DMS 273 treated with DMSO at 0.1 percent for 48 hours (cell line): ENCODE data around the gene RHOH.

ENCODE experiments used
- DNase-seq: peaks from one replicate; lab custom pipeline; 2025; lab: John Stamatoyannopoulos, UW

Gene RHOH

GRCh38 chr4:40238008-40238699 lies 41.3 kb downstream of the RHOH start:
- DNase-seq: no peak

- no peak for DNase-seq
These were observed 42.1 kb downstream of the RHOH start for GRCh38 chr4:40238700-40239548.

- no peak for DNase-seq
These were observed 43.3 kb downstream of the RHOH start for GRCh38 chr4:40240040-40240653.

DNA sequence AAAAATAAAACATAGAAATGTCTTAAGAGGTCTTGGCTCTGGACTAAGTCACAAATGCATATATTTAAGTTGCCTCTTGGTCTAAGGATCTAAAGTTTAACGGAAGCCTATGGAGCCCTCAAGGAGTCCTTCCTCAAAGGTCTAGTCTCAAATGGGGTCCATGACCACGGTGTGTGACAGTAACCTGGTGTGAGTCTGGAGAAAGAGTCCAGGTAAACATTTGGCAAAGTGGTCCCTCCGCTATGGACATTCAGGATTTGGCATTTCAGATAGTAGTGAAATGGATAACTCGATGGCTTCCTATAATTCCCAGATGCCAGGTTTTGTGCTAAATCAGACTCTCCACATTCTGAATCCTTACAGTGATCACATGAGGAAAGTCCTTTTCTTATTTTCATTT lies 44.2 kb downstream of the RHOH start:
- no peak for DNase-seq

GRCh38 chr4:40241941-40242340 lies 45.1 kb downstream of the RHOH start:
- DNase-seq: no peak

- no peak for DNase-seq
These were observed 46.6 kb downstream of the RHOH start for GRCh38 chr4:40243386-40243948.

DNA sequence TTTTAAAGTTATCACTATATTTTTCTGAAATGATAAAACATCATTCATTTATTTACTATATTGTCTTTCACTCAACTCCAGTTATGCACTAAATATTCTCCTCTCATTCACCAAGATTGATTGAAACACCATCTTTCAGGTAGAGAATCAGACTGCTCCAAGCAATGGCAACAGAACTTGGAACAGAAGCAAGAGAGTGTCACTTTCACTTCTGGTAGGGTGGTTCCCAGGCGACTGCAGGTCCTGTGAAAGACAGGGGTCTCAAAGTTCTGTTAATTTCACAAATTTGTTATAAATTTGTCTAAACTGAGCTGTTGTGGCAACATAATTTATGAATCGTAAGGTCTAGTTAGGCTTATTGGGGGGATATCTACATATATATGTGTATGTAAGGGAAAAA lies 47.8 kb downstream of the RHOH start:
- no peak for DNase-seq

- DNase-seq: no peak
These were observed 48.7 kb downstream of the RHOH start for GRCh38 chr4:40245550-40245949.

DNA sequence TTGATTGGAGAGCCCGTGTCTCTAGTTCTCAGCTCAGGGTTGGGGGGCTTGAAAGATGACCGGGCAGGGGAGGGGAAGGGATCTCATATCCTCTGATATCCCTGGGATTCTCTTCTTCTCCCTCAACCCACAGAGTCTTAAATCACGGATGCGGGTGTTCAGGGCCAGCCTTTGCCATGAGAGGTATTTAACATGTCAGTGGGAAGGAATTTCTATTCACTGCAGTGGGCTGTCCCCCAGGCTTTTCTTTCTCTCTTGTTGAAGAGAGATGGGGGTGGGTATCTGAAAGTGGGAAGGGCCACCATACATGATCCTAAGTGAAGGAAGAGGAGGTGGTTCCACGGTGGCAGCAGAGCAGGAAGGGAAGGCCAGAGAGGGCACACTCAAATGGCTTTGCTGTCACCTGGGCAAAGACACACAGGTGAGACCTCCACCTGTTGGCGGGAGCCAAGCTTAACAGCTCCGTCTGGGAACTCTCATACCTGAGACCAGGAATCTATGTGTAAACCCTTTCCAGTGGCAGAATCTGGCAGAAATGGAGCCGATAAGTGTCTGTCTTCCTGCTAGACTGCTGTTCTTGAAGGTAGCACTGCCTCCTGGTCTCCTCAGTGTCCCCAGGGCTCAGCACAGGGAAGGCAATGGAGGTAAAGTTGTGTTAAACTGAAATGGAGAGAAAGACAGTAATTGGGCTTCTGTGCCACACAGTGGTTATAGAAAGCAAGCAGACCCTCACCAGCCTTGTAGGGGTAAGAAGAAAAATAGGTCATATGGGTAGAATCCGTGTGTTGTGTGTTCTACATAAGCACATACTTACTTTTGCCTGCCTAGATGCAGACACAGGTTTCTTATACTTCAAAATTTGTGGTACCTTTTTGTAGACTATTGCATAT lies 49.4 kb downstream of the RHOH start:
- DNase-seq: no peak

GRCh38 chr4:40246938-40247337 lies 50.1 kb downstream of the RHOH start:
- DNase-seq: no peak

DNA sequence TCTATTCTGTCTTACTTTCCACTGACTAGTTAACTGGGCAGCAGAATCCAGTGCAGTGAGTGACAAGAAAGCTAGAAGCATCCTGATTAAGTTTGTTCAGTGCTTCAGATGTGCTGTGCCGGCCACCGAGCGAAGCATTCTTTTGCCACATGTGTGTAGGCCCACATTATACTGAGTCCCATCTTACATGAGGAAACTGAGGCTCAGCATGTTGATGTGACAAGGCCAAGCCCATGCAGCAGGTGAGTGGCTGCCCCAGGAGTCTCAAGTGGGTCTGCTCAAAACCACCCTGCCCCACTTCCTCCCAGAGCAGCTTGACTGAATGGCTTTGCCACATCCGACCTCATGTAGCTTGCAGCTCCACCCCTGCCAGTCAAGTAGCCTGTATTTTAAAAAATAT lies 50.5 kb downstream of the RHOH start:
- DNase-seq: no peak

DNA sequence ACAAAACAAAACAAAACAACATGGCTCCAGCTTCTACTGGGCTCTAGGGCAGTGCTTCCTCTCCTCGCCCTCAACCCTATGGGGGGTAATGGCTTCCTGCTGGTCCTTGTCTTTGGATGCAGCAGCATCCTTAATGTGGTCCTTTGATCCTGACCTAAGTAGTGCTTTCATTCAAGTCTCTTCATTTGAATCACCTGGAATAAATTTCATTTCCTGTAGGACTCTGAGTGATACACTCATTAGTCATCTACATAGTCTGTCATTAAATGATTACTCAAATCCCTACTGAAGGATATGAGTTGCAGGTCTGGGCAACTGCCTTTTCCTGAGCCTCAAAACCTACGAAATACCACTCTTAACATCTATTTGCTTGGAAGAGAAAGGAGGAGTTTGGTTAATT lies 54.5 kb downstream of the RHOH start:
- DNase-seq: no peak

- no peak for DNase-seq
These were observed 57.1 kb downstream of the RHOH start for GRCh38 chr4:40253906-40254305.

DNA sequence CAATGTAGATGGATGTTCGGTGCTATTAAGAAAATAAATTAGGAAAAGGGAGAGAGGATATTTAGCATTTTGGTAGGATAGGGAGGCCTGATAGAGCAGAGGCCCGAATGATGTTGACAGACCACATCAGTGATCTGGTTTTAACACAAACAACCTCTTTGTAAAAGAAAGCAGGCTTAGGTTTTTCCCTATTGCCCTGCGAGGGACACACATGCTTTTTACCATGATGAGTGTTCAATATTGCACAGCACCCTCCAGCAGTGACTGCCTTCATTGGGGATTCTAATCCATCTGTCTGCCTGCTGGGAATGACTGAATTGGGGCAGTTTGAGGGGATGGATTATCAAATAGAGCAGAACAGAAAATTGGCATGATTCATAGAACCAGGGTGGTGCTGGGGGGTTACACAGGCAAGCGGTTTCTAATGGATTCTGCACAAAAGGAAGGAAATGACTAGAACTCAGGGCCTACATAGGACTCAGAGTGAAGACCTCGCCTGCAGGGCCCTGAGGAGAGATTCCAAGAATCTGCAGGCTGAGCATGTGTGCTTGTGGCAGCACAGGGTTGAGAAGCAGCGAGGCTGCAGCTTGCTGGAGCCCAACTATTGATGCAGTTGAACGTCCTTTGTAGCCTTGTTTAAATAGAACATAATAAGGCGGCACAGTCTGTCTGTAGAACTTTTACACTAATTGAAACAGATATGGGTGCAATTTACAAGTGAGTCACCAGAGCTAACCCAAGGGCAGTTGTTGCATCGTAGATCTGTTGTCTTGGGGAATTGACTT lies 58.0 kb downstream of the RHOH start:
- DNase-seq: no peak

DNA sequence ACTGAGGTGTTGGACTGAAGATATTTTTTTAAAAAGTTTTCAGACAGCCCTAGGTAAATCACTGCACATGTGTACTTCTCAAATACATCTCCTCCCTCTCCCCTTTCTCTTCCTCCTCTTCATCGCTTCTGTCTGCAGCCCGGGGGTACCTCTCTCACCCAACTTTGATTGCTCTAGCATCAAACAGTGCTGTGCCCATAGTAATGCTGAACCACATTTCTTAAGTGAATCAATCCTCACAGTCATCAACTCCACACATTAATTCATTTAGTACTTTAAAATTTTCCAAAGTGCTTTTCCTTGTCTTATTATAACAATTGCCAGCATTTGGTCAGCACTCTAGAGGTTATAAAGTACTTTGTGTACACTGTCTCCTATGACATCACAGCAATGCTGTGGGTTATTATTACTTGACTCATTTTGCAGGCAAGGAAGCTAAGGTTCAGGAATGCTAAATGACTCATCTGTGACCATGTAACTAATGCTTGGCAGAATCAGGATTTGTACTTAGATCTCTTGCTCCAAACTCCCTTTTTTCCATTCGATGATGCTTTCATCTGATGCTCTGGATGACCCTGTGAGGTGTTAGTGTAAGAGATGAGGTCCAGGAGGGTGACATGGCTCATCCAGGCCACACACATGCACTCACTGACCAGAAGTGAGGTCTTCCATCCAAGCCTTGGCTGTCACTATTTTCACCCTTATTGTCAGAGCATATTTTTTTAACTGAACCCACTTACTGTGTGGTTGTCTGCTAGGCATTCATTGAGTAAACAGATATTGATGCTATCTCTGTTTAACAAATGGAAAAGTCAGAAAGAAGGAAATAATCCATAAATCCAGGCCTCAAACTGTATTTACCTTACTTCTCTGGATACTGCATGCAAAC lies 58.8 kb downstream of the RHOH start:
- DNase-seq: no peak

- DNase-seq: peak; percentile 22
These were observed 59.5 kb downstream of the RHOH start for GRCh38 chr4:40256329-40256728.

DNA sequence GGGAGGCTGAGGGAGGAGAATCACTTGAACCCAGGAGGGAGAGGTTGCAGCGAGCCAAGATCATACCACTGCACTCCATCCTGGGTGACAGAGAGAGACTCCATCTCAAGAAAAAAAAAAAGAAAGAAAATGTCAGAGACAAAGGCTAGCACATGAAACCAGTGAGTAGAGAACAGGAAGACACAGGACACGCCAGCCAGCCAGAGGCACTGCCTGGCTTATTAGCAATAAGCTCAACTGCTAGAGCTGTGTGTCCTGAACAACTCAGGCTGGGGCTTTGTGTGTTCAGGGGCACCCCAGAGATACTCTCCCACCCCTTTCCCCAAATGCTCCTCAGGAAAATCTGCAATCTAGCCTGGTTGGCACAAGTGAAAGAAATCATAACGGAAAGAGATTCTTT lies 60.0 kb downstream of the RHOH start:
- DNase-seq: no peak

DNA sequence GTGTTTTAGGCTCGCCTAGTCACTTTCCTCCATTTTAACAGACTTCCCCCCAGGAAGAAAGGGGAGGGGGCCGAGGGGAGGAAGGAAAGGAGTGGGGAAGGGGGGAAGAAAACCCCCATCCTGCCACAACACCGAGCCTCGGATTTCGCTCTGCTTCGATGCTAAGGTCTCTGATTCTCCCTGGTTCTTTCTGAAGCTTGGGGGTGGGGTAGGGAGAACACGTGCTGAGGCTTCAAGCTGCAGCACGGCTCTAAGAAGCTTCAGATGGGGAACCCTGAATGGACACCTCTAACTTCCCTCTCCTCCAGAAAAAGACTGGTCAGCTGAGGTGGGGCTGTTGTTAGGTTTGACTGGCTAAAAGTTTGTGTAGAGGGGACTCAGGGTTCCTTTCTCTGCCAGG lies 61.8 kb downstream of the RHOH start:
- DNase-seq: no peak

- DNase-seq: no peak
These were observed 64.6 kb downstream of the RHOH start for GRCh38 chr4:40261231-40262076.
